Mesothelial cell of epicardium (in vitro differentiated cells): Measurements from ENCODE around the gene MAD1L1. TPM values are rescaled to one million over a fixed set of nuclear protein-coding genes. Genes with fewer than 3 reads are reported as not detected.
A peak's percentile ranks its signal among the peaks of the same experiment; 100 is the strongest.
"Not testable (repeated sequence)": the region's sequence is repeated elsewhere in the genome, so short reads cannot be mapped to it uniquely, and the experiment has no call there.

Experiments
- DNase-seq, 2 experiments: peaks; one replicate each; pipeline ENCODE4 v3.0.0; 2021; ENCODE audit warnings: low spot score in 2 of 2; ENCODE audit not compliant: unreplicated experiment in 2 of 2
- H3K27ac Mint-ChIP-seq: 2 replicates; pipeline ENCODE4 v1.8.0; 2021; ENCODE audit warnings: mixed read lengths
- H3K27me3 Mint-ChIP-seq: 2 replicates; pipeline ENCODE4 v1.8.0; 2021; ENCODE audit warnings: low read depth, mixed read lengths
- H3K36me3 Mint-ChIP-seq: 2 replicates; pipeline ENCODE4 v1.8.0; 2021; ENCODE audit warnings: mixed read lengths
- H3K4me1 Mint-ChIP-seq: 2 replicates; pipeline ENCODE4 v1.8.0; 2021; ENCODE audit warnings: mixed read lengths
- H3K4me3 Mint-ChIP-seq: 2 replicates; pipeline ENCODE4 v1.8.0; 2021; ENCODE audit warnings: mild to moderate bottlenecking, moderate library complexity, mixed read lengths
- H3K9me3 Mint-ChIP-seq: 2 replicates; pipeline ENCODE4 v1.8.0; 2021; ENCODE audit warnings: mixed read lengths
- total RNA-seq: library from RNA; stranded (reverse); gene quantifications from 3 replicates; pipeline ENCODE4 v1.2.1, GENCODE V29; 2021
- TF ChIP-seq, protein P1 (sequence below): fragments of 200-600 bp; sonication (generic); IDR thresholded peaks from one replicate; pipeline ENCODE4 v1.5.0; 2021; ENCODE audit warnings: antibody characterized with exemption; ENCODE audit not compliant: unreplicated experiment

The MAD1L1 gene
- total RNA-seq, 1 donor from 2014 or later = 45.0 TPM

GRCh38 chr7:2165610-2166594 is 66.8 kb downstream of the MAD1L1 start:
- H3K9me3 Mint-ChIP-seq = no peaks in the 10 kb centered on the region
- H3K4me1 Mint-ChIP-seq = peaks cover 31% of the 10 kb centered on the region
- DNase-seq = no peak
- no peak overlapping the region for H3K27ac Mint-ChIP-seq
- peaks cover 6% of the 10 kb centered on the region for H3K36me3 Mint-ChIP-seq
- no peak overlapping the region for H3K4me3 Mint-ChIP-seq
- H3K27me3 Mint-ChIP-seq = no peaks in the 10 kb centered on the region
- TF ChIP-seq, protein P1, sequence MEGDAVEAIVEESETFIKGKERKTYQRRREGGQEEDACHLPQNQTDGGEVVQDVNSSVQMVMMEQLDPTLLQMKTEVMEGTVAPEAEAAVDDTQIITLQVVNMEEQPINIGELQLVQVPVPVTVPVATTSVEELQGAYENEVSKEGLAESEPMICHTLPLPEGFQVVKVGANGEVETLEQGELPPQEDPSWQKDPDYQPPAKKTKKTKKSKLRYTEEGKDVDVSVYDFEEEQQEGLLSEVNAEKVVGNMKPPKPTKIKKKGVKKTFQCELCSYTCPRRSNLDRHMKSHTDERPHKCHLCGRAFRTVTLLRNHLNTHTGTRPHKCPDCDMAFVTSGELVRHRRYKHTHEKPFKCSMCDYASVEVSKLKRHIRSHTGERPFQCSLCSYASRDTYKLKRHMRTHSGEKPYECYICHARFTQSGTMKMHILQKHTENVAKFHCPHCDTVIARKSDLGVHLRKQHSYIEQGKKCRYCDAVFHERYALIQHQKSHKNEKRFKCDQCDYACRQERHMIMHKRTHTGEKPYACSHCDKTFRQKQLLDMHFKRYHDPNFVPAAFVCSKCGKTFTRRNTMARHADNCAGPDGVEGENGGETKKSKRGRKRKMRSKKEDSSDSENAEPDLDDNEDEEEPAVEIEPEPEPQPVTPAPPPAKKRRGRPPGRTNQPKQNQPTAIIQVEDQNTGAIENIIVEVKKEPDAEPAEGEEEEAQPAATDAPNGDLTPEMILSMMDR = no peak

- peaks cover 5% of the 10 kb centered on the region for H3K36me3 Mint-ChIP-seq
- no peaks in the 10 kb centered on the region for H3K9me3 Mint-ChIP-seq
- H3K4me1 Mint-ChIP-seq = peaks cover 26% of the 10 kb centered on the region
- no peak overlapping the region for H3K27ac Mint-ChIP-seq
- H3K27me3 Mint-ChIP-seq = no peaks in the 10 kb centered on the region
- TF ChIP-seq, protein P1 = no peak
- no peak overlapping the region for H3K4me3 Mint-ChIP-seq
- no peak for DNase-seq
Observed at GRCh38 chr7:2165239-2165609, 67.5 kb downstream of the MAD1L1 start.

GRCh38 chr7:2164646-2165045 is 68.1 kb downstream of the MAD1L1 start:
- TF ChIP-seq, protein P1 = no peak
- H3K27ac Mint-ChIP-seq = no peak overlapping the region
- peaks cover 22% of the 10 kb centered on the region for H3K4me1 Mint-ChIP-seq
- H3K9me3 Mint-ChIP-seq = no peaks in the 10 kb centered on the region
- H3K4me3 Mint-ChIP-seq = no peak overlapping the region
- no peaks in the 10 kb centered on the region for H3K27me3 Mint-ChIP-seq
- H3K36me3 Mint-ChIP-seq = peaks cover 5% of the 10 kb centered on the region
- DNase-seq = no peak

DNA sequence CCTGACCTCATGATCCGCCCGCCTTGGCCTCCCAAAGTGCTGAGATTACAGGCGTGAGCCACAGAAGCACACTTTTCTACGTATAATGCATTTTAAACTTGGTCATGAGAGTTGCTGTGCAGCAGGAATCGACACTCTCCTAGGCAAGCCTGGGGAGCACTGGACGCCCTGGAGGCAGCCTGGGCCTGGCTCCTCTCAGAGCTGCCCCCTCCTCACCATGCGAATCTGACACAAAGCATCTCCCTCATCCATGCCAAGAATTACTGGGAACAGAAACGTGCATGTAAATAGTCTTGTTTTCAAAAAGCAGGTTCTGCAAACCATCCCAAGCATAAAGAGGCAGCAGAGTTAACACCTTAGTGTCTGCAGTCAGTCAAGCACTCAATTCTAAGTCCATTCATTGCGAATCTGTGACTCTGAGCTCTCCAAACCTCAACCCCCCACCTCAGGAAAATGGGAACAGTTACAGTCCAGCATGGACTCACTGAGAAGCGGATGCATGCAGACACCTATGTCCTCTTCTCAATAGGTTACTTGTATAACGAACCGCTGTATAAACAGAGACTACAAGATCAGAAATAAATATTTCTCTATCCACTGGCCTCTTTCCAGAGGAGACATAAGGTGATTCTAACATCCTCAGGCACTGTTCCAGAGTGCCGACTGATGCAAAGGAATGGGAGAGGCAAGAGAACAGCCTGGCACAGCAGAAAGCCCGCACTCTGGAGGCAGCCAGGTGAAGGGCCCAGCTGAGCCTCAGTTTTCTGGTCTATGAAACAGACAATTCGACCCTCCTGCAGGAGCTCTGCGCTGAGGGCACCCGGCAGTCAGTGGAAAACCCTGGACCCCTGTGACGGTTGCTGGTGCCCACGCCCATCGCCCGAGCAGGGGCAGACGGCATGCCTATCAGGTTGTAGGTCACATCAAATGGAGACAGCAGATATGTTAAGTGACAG is 68.9 kb downstream of the MAD1L1 start:
- Mint-ChIP-seq H3K4me3 (no peak overlapping the region), H3K4me1 (peaks cover 21% of the 10 kb centered on the region), H3K27ac (no peak overlapping the region), H3K27me3 (no peaks in the 10 kb centered on the region), H3K36me3 (peaks cover 5% of the 10 kb centered on the region), H3K9me3 (no peaks in the 10 kb centered on the region)
- TF ChIP-seq, protein P1 = no peak
- DNase-seq = no peak

DNA sequence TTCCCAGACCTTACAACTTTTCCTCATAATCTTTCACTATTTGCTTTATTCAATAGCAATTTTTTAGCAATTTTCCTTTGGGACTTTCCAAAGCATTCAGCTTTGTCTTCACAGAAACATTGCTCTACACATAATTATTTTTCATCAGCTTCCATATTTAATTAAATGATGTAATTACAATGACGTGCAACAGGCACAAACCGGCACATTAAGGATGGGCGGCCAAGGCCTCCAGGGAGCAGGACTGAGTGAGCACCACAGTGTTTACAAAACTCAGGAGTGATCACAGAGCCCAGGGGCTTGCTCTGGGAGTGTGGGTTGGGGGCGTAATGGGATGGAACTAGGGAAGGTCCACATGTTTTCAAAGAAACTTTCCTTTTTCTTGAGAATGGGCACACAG is 69.8 kb downstream of the MAD1L1 start:
- Mint-ChIP-seq H3K9me3 (no peaks in the 10 kb centered on the region), H3K27ac (peak overlapping the region; percentile 40), H3K27me3 (no peaks in the 10 kb centered on the region), H3K36me3 (peaks cover 3% of the 10 kb centered on the region), H3K4me1 (peaks cover 24% of the 10 kb centered on the region), H3K4me3 (no peak overlapping the region)
- TF ChIP-seq, protein P1 = no peak
- DNase-seq = no peak

GRCh38 chr7:2162004-2162902 is 70.5 kb downstream of the MAD1L1 start:
- H3K36me3 Mint-ChIP-seq, DNase-seq, H3K9me3 Mint-ChIP-seq, H3K27ac Mint-ChIP-seq, H3K4me3 Mint-ChIP-seq, H3K27me3 Mint-ChIP-seq: not testable (repeated sequence)
- H3K4me1 Mint-ChIP-seq = peaks cover 26% of the 10 kb centered on the region
